ENCODE data around the gene ZNF626.

GRCh38 chr19:20640545-20640944 is 20.8 kb downstream of the ZNF626 start:
- TF ChIP-seq POLR2AphosphoS5 (IDR thresholded peaks at IDR 0.05) (no peak), EZH2 (IDR thresholded peaks at IDR 0.05; ENCODE audit: borderline replicate concordance, insufficient read depth, low read length, poor library complexity, severe bottlenecking) (no peak), CTCF (IDR thresholded peaks at IDR 0.05; ENCODE audit: poor library complexity, severe bottlenecking) (no peak), TAF1 (IDR thresholded peaks at IDR 0.05; ENCODE audit: low read depth) (no peak), MXI1 (conservative IDR thresholded peaks at IDR 0.05; ENCODE audit: poor library complexity, severe bottlenecking) (no peak), REST (IDR thresholded peaks at IDR 0.05; ENCODE audit: borderline replicate concordance) (no peak)

Data from neural cell (in vitro differentiated cells).